Amniotic stem cell (primary cell): ENCODE data around the gene RELN.
"Not testable (repeated sequence)": the region's sequence is repeated elsewhere in the genome, so short reads cannot be mapped to it uniquely, and the experiment has no call there.

ENCODE experiments used
- DNase-seq: peaks from one replicate; lab custom pipeline; 2025; lab: John Stamatoyannopoulos, UW

RELN gene

DNA sequence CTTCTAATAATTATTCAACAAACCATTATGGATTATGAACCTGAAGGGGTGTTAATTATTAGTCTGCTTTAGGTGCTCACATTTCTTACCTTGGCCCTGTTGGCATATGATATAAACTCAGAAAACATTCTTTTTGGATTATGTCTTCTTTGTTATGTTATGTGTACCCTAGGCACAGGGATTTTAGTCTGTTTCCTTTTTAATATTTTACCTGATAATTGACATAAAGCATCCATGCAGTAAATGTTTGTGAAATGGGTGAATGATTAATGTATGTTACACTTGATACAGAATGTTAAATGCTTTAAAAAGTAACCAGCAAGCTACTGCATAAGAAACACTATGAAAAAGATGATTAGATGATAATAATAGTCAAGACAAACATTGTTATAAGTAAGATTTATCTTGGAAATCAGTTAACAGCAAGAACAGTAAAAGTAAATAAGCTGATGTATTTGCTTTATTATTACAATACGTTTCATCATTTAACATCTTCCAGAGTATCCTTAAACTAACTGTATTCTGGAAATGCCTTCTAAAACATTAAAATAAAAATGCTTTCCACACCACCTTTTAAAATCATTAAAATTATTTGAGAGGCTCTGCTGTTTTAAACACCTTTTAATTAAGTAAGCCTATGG, 204.7 kb downstream of the RELN start:
- no peak for DNase-seq

DNA sequence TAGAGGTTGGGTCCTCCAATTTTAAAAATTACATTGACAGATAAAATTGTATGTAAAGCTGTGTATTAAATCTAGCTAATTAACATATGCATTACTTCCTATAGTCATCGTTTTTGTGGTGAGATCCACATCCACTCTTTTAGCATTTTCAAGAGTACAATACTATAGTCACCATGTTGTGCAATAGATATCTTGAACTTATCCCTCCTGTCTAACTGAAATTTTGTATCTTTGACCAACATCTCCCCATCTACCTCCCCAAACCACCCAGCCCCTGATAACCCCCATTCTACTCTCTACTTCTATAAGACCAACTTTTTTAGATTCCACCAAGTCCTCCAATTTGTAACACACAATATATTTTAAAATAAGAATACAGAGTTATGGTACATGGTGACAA, 208.0 kb downstream of the RELN start:
- DNase-seq: no peak

DNA sequence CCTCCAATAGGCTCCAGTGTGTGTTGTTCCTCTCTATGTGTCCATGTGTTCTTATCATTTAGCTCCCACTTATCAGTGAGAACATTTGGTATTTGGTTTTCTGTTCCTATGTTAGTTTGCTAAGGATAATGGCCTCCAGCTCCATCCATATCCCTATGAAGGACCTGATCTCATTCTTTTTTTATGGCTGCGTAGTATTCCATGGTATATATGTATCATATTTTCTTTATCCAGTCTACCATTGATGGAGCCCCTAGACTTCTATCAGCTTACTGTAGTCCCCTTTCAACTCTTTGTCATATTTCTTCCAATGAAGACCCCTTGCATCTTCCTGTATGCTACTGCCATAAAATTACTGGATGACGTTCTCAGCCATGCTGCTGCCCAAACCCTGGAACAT, 208.9 kb downstream of the RELN start:
- DNase-seq: not testable (repeated sequence)

DNA sequence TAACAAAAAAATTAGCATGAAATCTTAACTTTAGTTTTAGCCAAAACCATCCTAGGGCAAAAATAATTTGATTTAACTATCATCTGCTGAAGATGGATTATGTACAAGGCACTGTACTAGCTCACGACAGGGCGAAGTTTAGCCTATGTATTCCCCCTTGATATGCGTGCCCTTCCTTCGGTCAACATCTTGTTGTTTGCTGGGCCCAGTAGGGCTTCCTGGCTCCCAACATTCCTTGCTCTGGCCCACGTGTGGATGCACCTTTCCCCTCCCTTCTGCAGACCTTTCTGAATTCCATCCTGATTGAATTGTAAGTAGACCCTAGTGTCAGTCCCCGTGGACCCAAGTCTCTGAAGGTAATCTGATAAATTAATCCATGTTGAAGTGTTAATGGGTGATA, 212.0 kb downstream of the RELN start:
- DNase-seq: no peak

DNA sequence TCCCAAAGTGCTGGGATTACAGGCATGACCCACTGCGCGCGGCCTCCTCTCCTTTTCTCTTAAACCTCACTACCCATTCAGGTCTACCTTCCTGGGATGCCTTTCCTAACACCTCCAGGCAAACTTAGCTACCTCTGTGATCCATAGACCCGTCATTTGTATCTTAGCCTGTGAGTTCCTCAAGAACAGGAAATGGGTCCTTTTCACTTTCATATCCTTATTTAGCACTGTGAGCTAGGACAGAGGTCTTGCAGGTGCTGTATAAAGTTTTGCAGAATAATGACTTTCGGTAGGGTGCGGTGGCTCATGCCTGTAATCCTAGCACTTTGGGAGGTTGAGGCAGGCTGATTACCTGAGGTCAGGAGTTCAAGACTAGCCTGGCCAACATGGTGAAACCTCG, 215.7 kb downstream of the RELN start:
- no peak for DNase-seq

GRCh38 chr7:103772171-103772773, 217.2 kb downstream of the RELN start:
- DNase-seq: no peak

GRCh38 chr7:103771294-103771693, 218.2 kb downstream of the RELN start:
- no peak for DNase-seq

DNA sequence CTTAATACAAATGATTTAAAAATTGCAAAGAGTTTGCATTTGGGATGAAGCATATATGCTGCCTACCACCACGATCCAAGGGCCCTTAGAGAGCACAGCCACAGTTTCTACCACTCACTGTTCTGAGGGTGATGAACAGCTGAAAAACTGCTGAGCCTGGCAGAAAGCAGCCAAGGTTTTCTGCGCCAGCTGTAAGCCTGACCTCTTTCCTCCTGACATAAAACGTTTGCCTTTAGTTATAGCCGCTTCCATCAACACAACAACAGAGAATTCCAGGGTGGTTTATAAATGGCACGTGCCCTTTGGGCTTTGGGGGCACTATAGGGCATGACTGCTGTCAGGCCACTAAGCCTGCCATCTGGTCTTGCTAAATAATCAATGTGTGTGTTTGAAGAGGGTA, 222.8 kb downstream of the RELN start:
- no peak for DNase-seq

- no peak for DNase-seq
Measured at GRCh38 chr7:103765901-103766300, 223.6 kb downstream of the RELN start.

- no peak for DNase-seq
Measured at GRCh38 chr7:103764901-103765300, 224.6 kb downstream of the RELN start.

- no peak for DNase-seq
Measured at GRCh38 chr7:103762877-103763276, 226.6 kb downstream of the RELN start.

DNA sequence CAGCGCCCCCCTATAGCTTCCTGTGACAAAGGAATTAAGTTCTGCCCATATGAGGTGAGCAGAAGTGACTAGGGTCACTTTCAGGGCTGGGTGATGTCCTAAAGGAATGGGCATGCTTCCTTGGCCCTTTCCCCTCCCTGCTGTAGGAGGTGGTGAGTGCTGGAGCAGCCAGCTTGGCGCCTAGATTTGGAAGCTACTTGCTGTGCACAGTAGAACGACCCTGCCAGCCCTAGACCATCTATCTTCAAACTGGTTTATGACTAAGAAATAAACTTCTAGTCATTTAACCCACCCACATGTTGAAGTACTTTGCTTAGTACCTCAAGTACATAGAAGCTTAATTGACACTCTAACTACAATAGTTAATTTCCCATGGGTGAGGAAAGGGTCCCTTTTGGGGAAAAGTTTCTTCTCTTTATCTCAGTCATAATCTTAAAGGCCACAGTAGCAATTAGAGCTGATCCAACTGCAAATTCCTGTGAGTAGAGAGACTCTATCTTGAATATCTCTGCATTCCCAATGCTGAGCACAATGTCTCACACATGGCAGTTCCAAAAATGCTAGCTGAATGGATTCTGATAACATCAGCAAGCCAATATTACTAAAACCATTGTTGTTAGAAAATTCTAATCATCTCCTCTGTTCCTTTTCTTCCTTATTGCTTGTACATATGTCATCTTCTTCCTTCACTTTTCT, 227.2 kb downstream of the RELN start:
- DNase-seq: no peak

GRCh38 chr7:103752995-103753394, 236.5 kb downstream of the RELN start:
- DNase-seq: no peak

DNA sequence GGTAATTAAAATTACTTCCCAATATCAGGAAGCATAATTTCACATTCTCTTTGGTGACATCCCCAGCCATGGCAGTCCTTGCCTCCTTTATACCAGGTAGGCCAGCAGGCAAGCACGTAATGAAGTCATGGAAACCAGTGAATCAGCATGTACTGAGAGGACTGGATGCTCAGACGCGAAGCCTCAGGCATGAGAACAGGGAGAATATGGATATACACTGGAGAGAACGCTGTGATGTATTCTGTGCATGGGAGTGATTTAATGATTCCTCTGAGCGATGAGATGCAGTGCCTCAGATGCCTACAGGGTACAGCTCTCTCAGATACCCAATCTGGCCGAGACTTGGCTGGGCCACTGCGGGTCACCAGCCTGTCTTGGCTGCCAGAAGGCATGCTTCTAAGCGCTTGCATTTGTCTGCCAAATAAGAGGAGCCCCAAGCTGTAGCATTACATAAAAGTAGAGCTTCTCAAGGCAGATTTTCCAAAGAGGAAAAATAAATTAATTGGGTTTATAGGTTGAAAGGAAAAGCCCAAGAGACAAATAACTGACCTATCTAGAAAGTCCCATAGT, 238.1 kb downstream of the RELN start:
- DNase-seq: no peak

DNA sequence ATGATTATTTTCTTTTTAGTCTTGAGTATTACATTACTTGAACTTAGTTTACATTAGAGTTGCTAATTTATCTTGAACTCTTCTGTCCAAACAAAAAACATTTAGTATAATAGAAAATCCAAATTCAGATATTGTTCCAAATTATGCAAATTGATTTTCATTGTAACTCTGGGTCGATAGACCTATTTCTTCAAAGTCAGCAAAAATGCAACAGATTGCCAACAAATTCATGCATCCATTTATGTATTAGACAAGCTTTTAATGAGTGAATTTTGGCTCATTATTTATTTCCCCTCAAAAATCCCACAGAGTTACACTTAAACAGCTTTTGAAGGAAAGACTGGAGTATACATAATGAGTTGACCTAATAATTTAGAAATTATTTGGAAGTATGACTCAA, 240.8 kb downstream of the RELN start:
- no peak for DNase-seq

- DNase-seq: no peak
Measured at GRCh38 chr7:103735377-103735776, 254.1 kb downstream of the RELN start.

- DNase-seq: no peak
Measured at GRCh38 chr7:103731169-103731568, 258.3 kb downstream of the RELN start.

DNA sequence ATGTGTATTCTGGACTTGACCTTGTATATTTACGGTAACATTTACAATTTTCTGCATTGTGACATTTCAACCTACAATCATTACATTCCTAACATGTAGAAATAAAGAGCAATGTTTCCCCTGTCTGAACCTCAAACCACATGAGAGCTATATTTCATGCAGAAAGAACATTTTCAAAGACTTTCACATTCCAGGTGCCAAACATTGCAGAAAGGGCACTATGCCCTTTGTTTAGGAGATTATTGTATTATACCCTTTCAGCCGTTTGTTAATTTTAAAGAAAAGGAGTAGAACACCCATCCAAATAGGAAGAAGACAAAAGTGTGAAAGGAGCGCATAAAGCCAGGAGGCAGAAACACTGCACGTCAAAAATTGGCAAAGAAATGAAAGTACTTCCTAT, 260.4 kb downstream of the RELN start:
- no peak for DNase-seq

DNA sequence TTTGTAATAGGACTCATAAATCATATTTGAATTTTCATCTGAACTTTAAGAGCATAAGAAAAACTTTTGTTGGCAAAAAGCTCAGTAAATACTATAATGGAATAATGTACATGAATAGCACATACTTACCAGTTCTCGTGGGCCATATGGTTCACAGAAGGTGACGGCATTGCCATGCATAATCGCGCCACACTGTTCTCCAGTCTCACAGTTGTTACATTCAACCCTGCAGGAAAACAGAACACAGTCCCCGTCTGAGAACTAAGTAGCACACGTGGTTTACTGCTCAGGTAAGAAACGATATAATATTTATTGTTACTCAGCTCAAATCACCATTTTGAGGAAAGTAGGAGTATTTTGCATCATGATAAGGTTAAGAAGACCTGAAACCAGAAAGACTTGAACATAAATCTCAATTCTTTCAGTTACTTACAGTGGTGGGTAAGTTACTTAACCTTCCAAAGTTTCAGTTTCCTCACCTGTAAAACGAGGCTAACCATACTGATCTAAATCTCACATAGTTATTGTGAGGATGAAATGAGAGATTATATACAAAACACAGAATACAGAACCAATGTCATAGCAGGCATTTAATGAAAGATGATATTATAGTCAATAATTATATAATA, 261.4 kb downstream of the RELN start:
- DNase-seq: no peak

DNA sequence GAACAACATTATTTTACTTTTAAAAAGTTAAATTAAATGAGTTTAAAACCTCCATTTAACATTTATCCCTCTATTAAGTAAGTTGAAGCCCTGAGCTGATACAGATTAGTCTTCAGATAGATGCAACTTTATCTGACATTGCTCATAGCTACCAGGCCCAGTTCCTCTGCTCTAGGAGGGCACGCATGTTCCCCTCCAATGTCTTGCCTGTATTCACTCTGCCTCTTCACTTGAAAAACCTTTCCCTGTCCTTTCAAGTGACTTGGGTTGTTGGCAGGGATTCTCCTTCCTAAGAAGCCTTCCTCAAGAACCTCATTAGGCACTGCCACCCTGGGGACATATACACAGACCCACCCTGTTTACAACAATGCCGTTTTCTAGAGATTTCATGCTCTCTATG, 270.4 kb downstream of the RELN start:
- DNase-seq: no peak

DNA sequence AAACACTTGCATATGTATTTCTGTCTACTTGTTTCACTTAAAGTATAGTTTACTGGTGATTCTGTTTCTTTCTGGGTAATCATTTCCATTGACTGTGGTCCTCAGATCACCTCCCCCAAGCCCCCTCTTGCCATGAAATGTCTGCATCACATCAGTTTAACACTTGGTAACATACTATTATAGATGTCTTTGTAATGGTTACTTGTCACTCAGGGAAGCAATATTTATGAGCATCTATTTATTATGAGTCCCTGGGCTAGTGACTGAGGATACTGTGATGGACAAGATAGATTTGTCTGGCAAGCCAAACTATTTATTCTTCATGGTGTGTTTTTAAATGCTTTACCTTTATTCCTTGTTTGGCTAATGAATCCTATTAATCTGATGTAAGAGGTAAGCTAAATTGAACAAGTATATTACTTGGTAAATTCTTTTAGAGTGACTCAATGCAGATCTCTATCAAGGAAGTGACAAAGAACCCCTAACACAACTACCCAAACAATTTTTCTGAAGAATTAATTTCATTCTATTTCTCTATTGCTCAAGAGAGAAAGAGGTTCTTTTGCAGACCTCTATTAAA, 270.9 kb downstream of the RELN start:
- no peak for DNase-seq

- DNase-seq: no peak
Measured at GRCh38 chr7:103717574-103717973, 271.9 kb downstream of the RELN start.
